GM08714 (cell line): ENCODE data around the gene DACH1.

Experiments
- H3K4me3 ChIP-seq: fragments of 200-500 bp; sonication (Bioruptor generic); 2 replicates; pipeline ENCODE4 v1.5.1; 2014; ENCODE audit warnings: mild to moderate bottlenecking, low read length, inconsistent platforms
- ZNF274 ChIP-seq: IDR thresholded peaks from 2 replicates; pipeline ENCODE4 v1.6.1; 2012; ENCODE audit warnings: mild to moderate bottlenecking, low read depth, low read length

The DACH1 gene

GRCh38 chr13:71873418-71874247, 6.6 kb upstream of the DACH1 start:
- no peak overlapping the region for H3K4me3 ChIP-seq
- TF ChIP-seq ZNF274: no peak

- TF ChIP-seq ZNF274: no peak
- no peak overlapping the region for H3K4me3 ChIP-seq
Measured at GRCh38 chr13:71871844-71872243, 4.8 kb upstream of the DACH1 start.

- TF ChIP-seq ZNF274: no peak
- no peak overlapping the region for H3K4me3 ChIP-seq
Measured at GRCh38 chr13:71871176-71871754, 4.3 kb upstream of the DACH1 start.

GRCh38 chr13:71870100-71870499, 3.1 kb upstream of the DACH1 start:
- H3K4me3 ChIP-seq: no peak overlapping the region

GRCh38 chr13:71869274-71869673, 2.3 kb upstream of the DACH1 start:
- no peak for TF ChIP-seq ZNF274
- no peak overlapping the region for H3K4me3 ChIP-seq

More at GRCh38 chr13:71870100-71870499, 3.1 kb upstream of the DACH1 start:
- TF ChIP-seq ZNF274: no peak

GRCh38 chr13:71866335-71867130, 471 bp downstream of the DACH1 start:
- no peak for TF ChIP-seq ZNF274
- peak overlapping the region; percentile 62 for H3K4me3 ChIP-seq

- TF ChIP-seq ZNF274: no peak
- H3K4me3 ChIP-seq: peak overlapping the region; percentile 54; the same call in 1 of the 2 replicates
Measured at GRCh38 chr13:71865874-71866334, 1.1 kb downstream of the DACH1 start.

GRCh38 chr13:71864986-71865873, 1.8 kb downstream of the DACH1 start:
- H3K4me3 ChIP-seq: peak overlapping the region; percentile 54
- no peak for TF ChIP-seq ZNF274

GRCh38 chr13:71864094-71864985, 2.7 kb downstream of the DACH1 start:
- no peak for TF ChIP-seq ZNF274

GRCh38 chr13:71863254-71863865, 3.6 kb downstream of the DACH1 start:
- no peak overlapping the region for H3K4me3 ChIP-seq
- TF ChIP-seq ZNF274: no peak

More at GRCh38 chr13:71864094-71864985, 2.7 kb downstream of the DACH1 start:
- peak overlapping the region; percentile 54 for H3K4me3 ChIP-seq

GRCh38 chr13:71862459-71862943, 4.5 kb downstream of the DACH1 start:
- H3K4me3 ChIP-seq: no peak overlapping the region
- no peak for TF ChIP-seq ZNF274
